K562 (cell line): ENCODE results near the gene SAMD11. TPM values are rescaled to one million over a fixed set of nuclear protein-coding genes. Genes with fewer than 3 reads are reported as not detected.

Experiments used
- CBX3 ChIP-seq, 2 experiments: IDR thresholded peaks; 1 replicate in 1 of 2; 2 replicates in 1 of 2; pipeline ENCODE4 v1.6.1; 2012; ENCODE audit warnings: inconsistent platforms in 2 of 2, low read length in 2 of 2, borderline replicate concordance in 1 of 2, control low read depth in 1 of 2
- ELK3 ChIP-seq: fragments of 450-650 bp; formaldehyde crosslinking; IDR thresholded peaks from 2 replicates; pipeline ENCODE4 v1.4.0; 2020; ENCODE audit warnings: mild to moderate bottlenecking
- ERF ChIP-seq: fragments of 450-650 bp; formaldehyde crosslinking; IDR thresholded peaks from 2 replicates; pipeline ENCODE4 v1.4.0; 2020; ENCODE audit warnings: mild to moderate bottlenecking, mixed read lengths
- FOXO4 ChIP-seq: fragments of 450-650 bp; formaldehyde crosslinking; IDR thresholded peaks from 2 replicates; pipeline ENCODE4 v1.4.0; 2020; ENCODE audit warnings: mild to moderate bottlenecking, moderate library complexity
- FUS ChIP-seq: fragments of 200-400 bp; formaldehyde crosslinking; optimal IDR thresholded peaks from 2 replicates; pipeline ENCODE3; 2017; ENCODE audit warnings: low read depth, low read length
- GTF2E2 ChIP-seq: fragments of 200-800 bp; sonication (Bioruptor generic); IDR thresholded peaks from 2 replicates; pipeline ENCODE4 v1.6.1; 2016; ENCODE audit warnings: missing genetic modification characterization, missing compliant biosample characterization
- HMGXB4 ChIP-seq: sonication (generic); formaldehyde crosslinking; IDR thresholded peaks from 2 replicates; pipeline ENCODE4 v1.8.1; 2023; ENCODE audit warnings: mild to moderate bottlenecking, missing genetic modification reagents
- HOXB6 ChIP-seq: fragments of 250-450 bp; sonication (Bioruptor Pico); IDR thresholded peaks from 2 replicates; pipeline ENCODE4 v1.5.1; 2022; ENCODE audit warnings: mild to moderate bottlenecking, borderline replicate concordance
- IFI16 ChIP-seq: fragments of 250-450 bp; sonication (Bioruptor Pico); IDR thresholded peaks from 2 replicates; pipeline ENCODE4 v2.1.2; 2022; ENCODE audit warnings: mild to moderate bottlenecking, inconsistent platforms
- MAFK ChIP-seq: IDR thresholded peaks from 2 replicates; pipeline ENCODE4 v1.6.1; 2011; ENCODE audit warnings: low read length, improper control_type of control experiment
- PCBP2 ChIP-seq: fragments of 200-400 bp; formaldehyde crosslinking; IDR thresholded peaks from 2 replicates; pipeline ENCODE4 v1.6.1; 2018; ENCODE audit warnings: low read length, low read depth, mild to moderate bottlenecking, moderate library complexity; ENCODE audit not compliant: poor library complexity, severe bottlenecking
- POLR2AphosphoS5 ChIP-seq: IDR thresholded peaks from 2 replicates; pipeline ENCODE4 v1.6.1; 2011; ENCODE audit warnings: mild to moderate bottlenecking, low read depth, low read length, moderate library complexity; ENCODE audit not compliant: control insufficient read depth, insufficient read depth
- POLR2H ChIP-seq: IDR thresholded peaks from 2 replicates; pipeline ENCODE4 v1.6.1; 2016; ENCODE audit warnings: missing genetic modification characterization, low read depth, mild to moderate bottlenecking, control low read depth, missing compliant biosample characterization, moderate library complexity
- POU5F1 ChIP-seq: fragments of 150-350 bp; IDR thresholded peaks from 2 replicates; pipeline ENCODE4 v1.6.1; 2014; ENCODE audit warnings: borderline replicate concordance, low read length, low read depth, mild to moderate bottlenecking; ENCODE audit not compliant: partially characterized antibody
- RAD51 ChIP-seq: fragments of 450-650 bp; IDR thresholded peaks from 2 replicates; pipeline ENCODE4 v1.7.1; 2016; ENCODE audit warnings: low read depth, mild to moderate bottlenecking, borderline replicate concordance
- RBFOX2 ChIP-seq: fragments of 200-400 bp; formaldehyde crosslinking; IDR thresholded peaks from 2 replicates; pipeline ENCODE4 v1.6.1; 2017; ENCODE audit warnings: low read depth, mild to moderate bottlenecking, low read length, moderate library complexity
- STAT5A ChIP-seq: IDR thresholded peaks from 2 replicates; pipeline ENCODE4 v1.6.1; 2012; ENCODE audit warnings: low read length, inconsistent platforms, borderline replicate concordance
- TARDBP ChIP-seq: fragments of 450-650 bp; IDR thresholded peaks from 2 replicates; pipeline ENCODE4 v1.6.1; 2016
- TBP ChIP-seq: optimal IDR thresholded peaks from 2 replicates; pipeline ENCODE3; 2011; ENCODE audit warnings: low read depth, low read length, improper control_type of control experiment
- TEAD2 ChIP-seq: fragments of 450-650 bp; IDR thresholded peaks from 2 replicates; pipeline ENCODE4 v1.6.1; 2016; ENCODE audit warnings: missing genetic modification characterization, control low read depth, missing compliant biosample characterization
- ZKSCAN3 ChIP-seq: fragments of 250-450 bp; sonication (Bioruptor Pico); IDR thresholded peaks from 2 replicates; pipeline ENCODE4 v1.4.0; 2020
- ZNF280B ChIP-seq: fragments of 250-450 bp; sonication (Bioruptor Pico); IDR thresholded peaks from 2 replicates; pipeline ENCODE4 v1.5.1; 2021; ENCODE audit warnings: mild to moderate bottlenecking
- ZNF324 ChIP-seq: fragments of 250-450 bp; sonication (Bioruptor Pico); IDR thresholded peaks from 2 replicates; pipeline ENCODE4 v1.4.0; 2020; ENCODE audit warnings: mild to moderate bottlenecking
- ZNF589 ChIP-seq: fragments of 200-800 bp; sonication (Bioruptor generic); IDR thresholded peaks from 2 replicates; pipeline ENCODE4 v1.6.1; 2016; ENCODE audit warnings: low read depth, missing genetic modification characterization, missing compliant biosample characterization
- polyA plus RNA-seq, 8 experiments: library from polyadenylated mRNA; depleted of rRNA in 4 of 8; stranded (reverse) in 5 of 8; unstranded in 3 of 8; fragments of >200 nt; fragmentation: Nextera tagmentation in 2 of 8; fragmentation: Illumina TruSeq in 1 of 8; extraction: Ambion mirVana in 2 of 8; extraction: Trizol in 1 of 8; gene quantifications; 2 replicates each; pipeline versions ENCODE4 v1.2.1 to v1.2.3, GENCODE V29; 2011 to 2014; ENCODE audit warnings: inconsistent platforms in 1 of 8, missing spikeins in 1 of 8
- total RNA-seq, 7 experiments: library from RNA; depleted of rRNA in 6 of 7; stranded (reverse); fragments of >200 nt in 6 of 7; fragmentation: Illumina TruSeq in 2 of 7; extraction: Trizol in 2 of 7; gene quantifications; 2 replicates each; pipeline versions ENCODE4 v1.2.1 to v1.2.3, GENCODE V29; 2011 to 2021; ENCODE audit warnings: low replicate concordance in 1 of 7

SAMD11 gene
- total and polyA plus RNA-seq, 9 of the 15 experiments (the other 6 are each of a cell fraction or from before 2014, with no cell fraction given): 0.07 to 0.82 (median 0.11) TPM; not detected in 2

GRCh38 chr1:904310-904950 is 19.3 kb upstream of the SAMD11 start (continued):
- TF ChIP-seq ZKSCAN3 (CRISPR knock-in tag) (no peak), MAFK (no peak), GTF2E2 (tag) (no peak), CBX3 (IDR thresholded peaks at IDR 0.05; ENCODE audit: borderline replicate concordance in 1 of 2, low read length in 2 of 2) (peak in 1 of 2 experiments; percentile 80; a peak in 2 of 3 replicates), RBFOX2 (peak; percentile 94), RAD51 (no peak), TEAD2 (tag) (no peak), HMGXB4 (CRISPR knock-in tag) (peak; percentile 89; the same call in 1 of the 2 replicates), HOXB6 (CRISPR knock-in tag) (no peak), ELK3 (no peak), POU5F1 (no peak), TARDBP (peak; percentile 48; the same call in 1 of the 2 replicates), FUS (peak; percentile 96), POLR2AphosphoS5 (peak; percentile 71), FOXO4 (no peak), PCBP2 (no peak), STAT5A (no peak), IFI16 (no peak), POLR2H (no peak), ZNF324 (CRISPR knock-in tag) (no peak), ERF (0 out of 2 replicates have a peak, but pooled peaks have one; percentile 21), ZNF280B (no peak), TBP (peak; percentile 90), ZNF589 (CRISPR knock-in tag) (no peak)
